ENCODE results near the gene SLC1A2.

SLC1A2 gene

DNA sequence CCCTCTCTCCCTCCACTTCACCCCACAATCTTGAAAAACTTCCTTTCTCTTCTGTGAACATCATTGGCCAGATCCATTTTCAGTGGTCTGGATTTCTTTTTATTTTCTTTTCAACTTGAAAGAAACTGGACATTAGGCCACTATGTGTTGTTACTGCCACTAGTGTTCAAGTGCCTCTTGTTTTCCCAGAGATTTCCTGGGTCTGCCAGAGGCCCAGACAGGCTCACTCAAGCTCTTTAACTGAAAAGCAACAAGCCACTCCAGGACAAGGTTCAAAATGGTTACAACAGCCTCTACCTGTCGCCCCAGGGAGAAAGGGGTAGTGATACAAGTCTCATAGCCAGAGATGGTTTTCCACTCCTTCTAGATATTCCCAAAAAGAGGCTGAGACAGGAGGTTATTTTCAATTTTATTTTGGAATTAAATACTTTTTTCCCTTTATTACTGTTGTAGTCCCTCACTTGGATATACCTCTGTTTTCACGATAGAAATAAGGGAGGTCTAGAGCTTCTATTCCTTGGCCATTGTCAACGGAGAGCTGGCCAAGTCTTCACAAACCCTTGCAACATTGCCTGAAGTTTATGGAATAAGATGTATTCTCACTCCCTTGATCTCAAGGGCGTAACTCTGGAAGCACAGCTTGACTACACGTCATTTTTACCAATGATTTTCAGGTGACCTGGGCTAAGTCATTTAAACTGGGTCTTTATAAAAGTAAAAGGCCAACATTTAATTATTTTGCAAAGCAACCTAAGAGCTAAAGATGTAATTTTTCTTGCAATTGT, 188.1 kb downstream of the SLC1A2 start:
- TF ChIP-seq POLR2AphosphoS5 (IDR thresholded peaks at IDR 0.05; ENCODE audit: low read depth) (no peak), SPI1 (IDR thresholded peaks at IDR 0.05; ENCODE audit: borderline replicate concordance, low read depth) (no peak), CTCF (IDR thresholded peaks at IDR 0.05; ENCODE audit: insufficient read depth, low read length) (no peak), GABPA (IDR thresholded peaks at IDR 0.05; ENCODE audit: low read depth) (no peak)
- TF ChIP-seq, protein P1, sequence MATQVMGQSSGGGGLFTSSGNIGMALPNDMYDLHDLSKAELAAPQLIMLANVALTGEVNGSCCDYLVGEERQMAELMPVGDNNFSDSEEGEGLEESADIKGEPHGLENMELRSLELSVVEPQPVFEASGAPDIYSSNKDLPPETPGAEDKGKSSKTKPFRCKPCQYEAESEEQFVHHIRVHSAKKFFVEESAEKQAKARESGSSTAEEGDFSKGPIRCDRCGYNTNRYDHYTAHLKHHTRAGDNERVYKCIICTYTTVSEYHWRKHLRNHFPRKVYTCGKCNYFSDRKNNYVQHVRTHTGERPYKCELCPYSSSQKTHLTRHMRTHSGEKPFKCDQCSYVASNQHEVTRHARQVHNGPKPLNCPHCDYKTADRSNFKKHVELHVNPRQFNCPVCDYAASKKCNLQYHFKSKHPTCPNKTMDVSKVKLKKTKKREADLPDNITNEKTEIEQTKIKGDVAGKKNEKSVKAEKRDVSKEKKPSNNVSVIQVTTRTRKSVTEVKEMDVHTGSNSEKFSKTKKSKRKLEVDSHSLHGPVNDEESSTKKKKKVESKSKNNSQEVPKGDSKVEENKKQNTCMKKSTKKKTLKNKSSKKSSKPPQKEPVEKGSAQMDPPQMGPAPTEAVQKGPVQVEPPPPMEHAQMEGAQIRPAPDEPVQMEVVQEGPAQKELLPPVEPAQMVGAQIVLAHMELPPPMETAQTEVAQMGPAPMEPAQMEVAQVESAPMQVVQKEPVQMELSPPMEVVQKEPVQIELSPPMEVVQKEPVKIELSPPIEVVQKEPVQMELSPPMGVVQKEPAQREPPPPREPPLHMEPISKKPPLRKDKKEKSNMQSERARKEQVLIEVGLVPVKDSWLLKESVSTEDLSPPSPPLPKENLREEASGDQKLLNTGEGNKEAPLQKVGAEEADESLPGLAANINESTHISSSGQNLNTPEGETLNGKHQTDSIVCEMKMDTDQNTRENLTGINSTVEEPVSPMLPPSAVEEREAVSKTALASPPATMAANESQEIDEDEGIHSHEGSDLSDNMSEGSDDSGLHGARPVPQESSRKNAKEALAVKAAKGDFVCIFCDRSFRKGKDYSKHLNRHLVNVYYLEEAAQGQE (IDR thresholded peaks at IDR 0.05; ENCODE audit: insufficient replicate concordance, low read depth), result no peak
- H3K4me3 ChIP-seq (replicated peaks; ENCODE audit: insufficient read depth, low read length), result no peak overlapping the region
- H3K27me3 ChIP-seq (ENCODE audit: insufficient read depth, poor library complexity, severe bottlenecking), result no peaks in the 10 kb centered on the region
- no peak overlapping the region for H3K27ac ChIP-seq (replicated peaks)
- no peak for DNase-seq (ENCODE audit: low read depth in 1 of 2, low spot score in 1 of 2)

DNA sequence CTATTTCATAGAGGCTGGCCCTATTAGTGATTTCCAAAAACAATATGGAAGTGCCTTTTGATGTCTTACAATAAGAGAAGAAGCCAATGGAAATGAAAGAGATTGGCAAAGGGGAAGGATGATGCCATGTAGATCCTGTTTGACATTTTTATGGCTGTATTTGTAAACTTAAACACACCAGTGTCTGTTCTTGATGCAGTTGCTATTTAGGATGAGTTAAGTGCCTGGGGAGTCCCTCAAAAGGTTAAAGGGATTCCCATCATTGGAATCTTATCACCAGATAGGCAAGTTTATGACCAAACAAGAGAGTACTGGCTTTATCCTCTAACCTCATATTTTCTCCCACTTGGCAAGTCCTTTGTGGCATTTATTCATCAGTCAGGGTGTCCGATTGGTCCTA, 189.0 kb downstream of the SLC1A2 start:
- Histone ChIP-seq H3K27ac (replicated peaks) (no peak overlapping the region), H3K4me3 (replicated peaks; ENCODE audit: insufficient read depth, low read length) (no peak overlapping the region), H3K27me3 (ENCODE audit: insufficient read depth, poor library complexity, severe bottlenecking) (no peaks in the 10 kb centered on the region)
- TF ChIP-seq GABPA (IDR thresholded peaks at IDR 0.05; ENCODE audit: low read depth) (no peak), CTCF (IDR thresholded peaks at IDR 0.05; ENCODE audit: insufficient read depth, low read length) (no peak), POLR2AphosphoS5 (IDR thresholded peaks at IDR 0.05; ENCODE audit: low read depth) (no peak), SPI1 (IDR thresholded peaks at IDR 0.05; ENCODE audit: borderline replicate concordance, low read depth) (no peak)
- TF ChIP-seq, protein P1 (IDR thresholded peaks at IDR 0.05; ENCODE audit: insufficient replicate concordance, low read depth), result no peak
- no peak for DNase-seq (ENCODE audit: low read depth in 1 of 2, low spot score in 1 of 2)

DNA sequence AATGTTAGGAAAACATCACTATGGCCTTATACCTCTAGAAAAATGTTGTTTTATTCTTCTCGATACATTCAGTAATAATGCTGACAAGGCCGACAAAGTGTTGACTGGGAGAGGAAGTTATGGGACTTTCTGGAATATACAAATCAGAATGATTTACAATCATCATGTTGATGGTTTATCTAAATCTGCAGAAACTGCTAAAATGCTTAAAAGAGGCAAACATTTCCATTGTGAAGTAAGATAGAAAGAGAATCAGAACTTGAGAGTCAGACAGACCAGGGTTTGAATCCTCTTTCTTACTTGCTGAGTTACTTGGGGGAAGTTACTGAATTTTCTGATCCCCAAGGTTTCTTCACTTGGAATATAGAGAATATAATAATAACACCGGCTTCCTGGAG, 191.0 kb downstream of the SLC1A2 start:
- TF ChIP-seq CTCF (IDR thresholded peaks at IDR 0.05; ENCODE audit: insufficient read depth, low read length), result no peak
- no peak overlapping the region for H3K4me3 ChIP-seq (replicated peaks; ENCODE audit: insufficient read depth, low read length)
- H3K27ac ChIP-seq (replicated peaks), result peak overlapping the region; percentile 65
- DNase-seq (ENCODE audit: low read depth in 1 of 2, low spot score in 1 of 2), result no peak
- no peaks in the 10 kb centered on the region for H3K27me3 ChIP-seq (ENCODE audit: insufficient read depth, poor library complexity, severe bottlenecking)
